SK-N-SH (cell line): ENCODE data around the gene GANC.

Source experiments
- EP300 ChIP-seq, 2 experiments: IDR thresholded peaks; 2 replicates each; pipeline versions ENCODE4 v1.4.0 to v1.6.1; 2012; ENCODE audit warnings: borderline replicate concordance in 1 of 2, low read depth in 1 of 2, low read length in 1 of 2
- POLR2AphosphoS5 ChIP-seq: IDR thresholded peaks from 2 replicates; pipeline ENCODE4 v1.6.1; 2012; ENCODE audit warnings: low read depth, low read length
- RFX5 ChIP-seq: IDR thresholded peaks from 2 replicates; pipeline ENCODE4 v1.6.1; 2012; ENCODE audit warnings: mild to moderate bottlenecking, improper control_type of control experiment, low read length

DNA sequence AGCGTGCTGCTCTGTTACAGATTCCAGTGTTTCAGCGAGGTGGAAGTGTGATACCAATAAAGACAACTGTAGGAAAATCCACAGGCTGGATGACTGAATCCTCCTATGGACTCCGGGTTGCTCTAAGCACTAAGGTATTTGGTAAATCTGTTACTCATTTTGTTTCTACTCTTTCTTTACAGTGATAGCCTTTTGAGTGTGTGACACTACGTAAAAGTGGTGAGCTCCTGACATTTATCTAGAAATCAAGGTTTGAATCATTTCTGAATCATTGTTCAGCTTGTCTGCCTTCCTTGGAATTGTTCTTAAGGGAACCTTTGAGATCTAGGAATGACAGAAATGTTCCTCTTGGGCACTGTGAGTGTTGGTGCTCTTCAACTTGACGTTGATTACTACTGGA is 75.1 kb downstream of the GANC start:
- TF ChIP-seq POLR2AphosphoS5, result peak; percentile 56; the same call in 1 of the 2 replicates
- peak in 1 of 2 experiments; percentile 67; a peak in 2 of 4 replicates for TF ChIP-seq EP300 (IDR thresholded peaks at IDR 0.05; ENCODE audit: borderline replicate concordance in 1 of 2, low read depth in 1 of 2, low read length in 1 of 2)
- no peak for TF ChIP-seq RFX5
